Measurements from ENCODE around the gene CYBA. TPM values are rescaled to one million over a fixed set of nuclear protein-coding genes. Genes with fewer than 3 reads are reported as not detected.

Gene CYBA
- total and polyA plus RNA-seq, 7 experiments from 2014 or later, result 240 to 537 (median 454) TPM

DNA sequence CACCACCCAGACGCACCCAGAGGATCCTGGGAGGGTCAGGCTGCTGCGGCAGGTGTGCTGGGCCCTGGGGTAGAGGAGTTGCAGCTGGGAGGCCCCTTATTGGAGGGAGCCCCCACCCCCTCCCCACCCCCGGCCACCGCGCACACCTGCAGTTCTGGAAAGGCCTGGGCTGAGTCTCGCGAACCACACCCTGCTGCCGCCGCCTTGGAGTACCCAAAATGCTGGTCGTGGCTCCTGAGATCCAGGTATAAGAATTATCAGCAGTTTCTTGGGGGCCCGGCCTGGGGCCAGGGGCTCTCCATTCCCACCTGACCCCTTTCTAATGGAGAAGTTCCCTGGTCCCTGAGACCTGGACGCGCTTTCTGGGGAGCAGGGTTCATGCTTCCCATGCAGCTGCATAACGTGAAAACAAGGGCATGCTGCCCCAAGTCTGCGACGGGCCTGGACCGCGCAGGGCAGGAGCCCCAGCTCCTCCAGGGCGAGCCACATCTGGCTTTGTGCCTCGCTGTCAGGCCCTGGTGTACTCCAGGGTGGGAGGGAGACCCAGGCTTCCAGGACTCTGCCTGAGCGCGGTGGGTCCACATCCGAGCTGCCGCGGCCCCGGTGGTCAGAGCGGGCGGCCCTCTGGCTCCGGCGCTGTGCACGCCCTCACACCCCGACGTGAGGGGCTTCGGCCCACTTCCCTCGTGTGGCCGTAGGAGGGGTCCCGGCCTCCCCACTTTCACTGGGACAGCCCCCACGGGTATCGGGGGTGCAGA is 42.7 kb upstream of the CYBA start:
- intact Hi-C loops (cut with micrococcal nuclease), result no loop called here

DNA sequence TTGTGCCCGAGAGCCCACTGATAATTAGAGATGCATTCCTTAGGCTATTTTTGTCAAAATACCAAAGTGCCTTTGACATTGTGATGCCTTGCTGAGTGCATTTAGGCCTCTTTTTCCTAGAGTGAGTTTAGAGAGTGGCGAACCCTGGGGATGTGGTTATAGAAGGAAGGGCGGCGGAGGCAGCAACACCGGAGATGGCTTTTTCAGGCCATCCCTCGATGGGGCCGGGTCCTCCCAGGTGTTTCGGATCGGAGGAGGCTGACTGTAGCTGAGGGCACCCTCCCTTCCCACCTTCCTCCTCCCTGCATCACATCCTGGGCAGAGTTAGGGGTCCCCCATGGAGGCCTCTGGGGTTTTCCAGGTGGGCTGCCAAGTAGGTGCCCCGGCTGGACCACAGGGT is 42.0 kb upstream of the CYBA start:
- H3K27me3 Mint-ChIP-seq, result no peaks in the 10 kb centered on the region
- Histone ChIP-seq H3K9me3 (ENCODE audit: control insufficient read depth in 2 of 3, low read length in 3 of 3) (no peaks in the 10 kb centered on the region), H3K4me1 (ENCODE audit: control insufficient read depth in 2 of 2, insufficient read depth in 2 of 2, low read length in 2 of 2) (peaks cover 23 to 44% of the 10 kb centered on the region in 2 donors), H3K4me3 (ENCODE audit: low read length) (peak overlapping the region; percentile 43), H3K36me3 (ENCODE audit: control insufficient read depth in 2 of 3, insufficient read depth in 3 of 3, low read length in 3 of 3) (peaks cover 0 to 29% (median 4%) of the 10 kb centered on the region in 3 experiments), H3K27ac (ENCODE audit: low read depth, low read length) (peak overlapping the region; percentile 58), H3K27me3 (ENCODE audit: control insufficient read depth in 2 of 2, insufficient read depth in 2 of 2, low read length in 2 of 2) (no peaks in the 10 kb centered on the region)
- intact Hi-C loops (cut with micrococcal nuclease), result loop anchor here in 1 of 2 donors (1.0 kb wide), 1 partner anchor 8 kb away; no protein-coding TSS in a partner anchor
- peaks cover 17 to 72% (median 57%) of the 10 kb centered on the region in 7 donors for H3K4me1 Mint-ChIP-seq
- H3K9me3 Mint-ChIP-seq, result peaks cover 0 to 6% (median 0%) of the 10 kb centered on the region in 11 donors
- H3K4me3 Mint-ChIP-seq, result peak overlapping the region; percentile 25 to 83 (median 76)
- DNase-seq (peak in 1 of 9 donors; percentile 28), ATAC-seq (no peak)
- ChIA-PET POLR2A (interaction anchor here (0.6 to 10.2 kb wide), 6 partner anchors 8 to 164 kb away, joined by 3 to 134 read pairs (median 4); partner anchors contain the start of genes GALNS and TRAPPC2L), CTCF (interaction anchor here (0.6 to 1.5 kb wide), 2 partner anchors 9 to 23 kb away, joined by 3 to 4 read pairs; no protein-coding TSS in a partner anchor)
- H3K36me3 Mint-ChIP-seq, result peaks cover 0 to 7% (median 0%) of the 10 kb centered on the region in 5 donors
- peak overlapping the region; percentile 85 to 94 (median 90) for H3K27ac Mint-ChIP-seq

More for the DNA sequence above, 42.7 kb upstream of the CYBA start:
- Mint-ChIP-seq H3K4me1 (peaks cover 17 to 79% (median 54%) of the 10 kb centered on the region in 7 donors), H3K4me3 (peak overlapping the region in 5 of 10 donors; percentile 12 to 81 (median 76)), H3K27ac (peak overlapping the region in 7 of 9 donors; percentile 8 to 94 (median 89)), H3K36me3 (peaks cover 0 to 12% (median 3%) of the 10 kb centered on the region in 5 donors), H3K27me3 (no peaks in the 10 kb centered on the region), H3K9me3 (peaks cover 0 to 6% (median 0%) of the 10 kb centered on the region in 11 donors)
- Histone ChIP-seq H3K27ac (ENCODE audit: low read depth, low read length) (peak overlapping the region; percentile 58), H3K36me3 (ENCODE audit: control insufficient read depth in 2 of 3, insufficient read depth in 3 of 3, low read length in 3 of 3) (peaks cover 0 to 36% (median 9%) of the 10 kb centered on the region in 3 experiments), H3K4me1 (ENCODE audit: control insufficient read depth in 2 of 2, insufficient read depth in 2 of 2, low read length in 2 of 2) (peaks cover 23 to 51% of the 10 kb centered on the region in 2 donors), H3K4me3 (ENCODE audit: low read length) (no peak overlapping the region), H3K27me3 (ENCODE audit: control insufficient read depth in 2 of 2, insufficient read depth in 2 of 2, low read length in 2 of 2) (no peaks in the 10 kb centered on the region), H3K9me3 (ENCODE audit: control insufficient read depth in 2 of 3, low read length in 3 of 3) (no peaks in the 10 kb centered on the region)
- DNase-seq (no peak), ATAC-seq (no peak)
- CTCF ChIA-PET, result no interaction called here
- POLR2A ChIA-PET, result interaction anchor here (0.6 to 10.2 kb wide), 4 partner anchors 7 to 44 kb away, joined by 3 to 134 read pairs (median 6); no protein-coding TSS in a partner anchor

DNA sequence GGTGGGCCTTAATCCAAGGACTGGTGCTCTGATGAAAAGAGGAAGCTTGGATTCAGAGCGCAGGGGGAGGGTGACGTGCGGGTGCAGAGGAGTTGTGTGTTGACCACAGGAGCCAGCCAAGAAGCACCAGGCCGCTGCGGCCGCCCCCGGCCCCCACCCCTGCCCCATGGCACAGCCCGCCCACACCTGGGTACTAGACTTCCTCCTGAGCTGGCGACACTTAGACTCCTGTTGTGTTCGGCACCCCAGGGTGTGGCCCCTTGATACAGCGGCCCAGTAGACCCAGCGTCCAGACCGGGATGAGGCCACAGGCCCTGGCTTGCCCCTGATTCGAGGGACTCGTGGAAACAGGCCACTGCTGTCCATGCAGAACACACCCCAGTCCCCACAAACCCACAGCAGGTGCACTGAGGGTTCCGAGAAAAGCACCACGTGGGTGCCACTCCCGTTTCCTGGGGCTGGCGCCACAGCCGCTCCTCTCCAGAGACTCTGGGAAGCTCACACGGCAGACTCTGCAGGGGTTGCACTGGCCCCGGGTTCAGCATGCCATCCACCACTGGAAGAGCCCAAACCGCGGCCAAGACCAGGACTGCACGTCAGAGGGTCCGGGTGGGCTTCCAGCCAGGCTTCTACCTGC is 41.2 kb upstream of the CYBA start:
- Histone ChIP-seq H3K9me3 (ENCODE audit: control insufficient read depth in 2 of 3, low read length in 3 of 3) (no peaks in the 10 kb centered on the region), H3K4me1 (ENCODE audit: control insufficient read depth in 2 of 2, insufficient read depth in 2 of 2, low read length in 2 of 2) (peaks cover 23 to 41% of the 10 kb centered on the region in 2 donors), H3K27me3 (ENCODE audit: control insufficient read depth in 2 of 2, insufficient read depth in 2 of 2, low read length in 2 of 2) (no peaks in the 10 kb centered on the region), H3K4me3 (ENCODE audit: low read length) (peak overlapping the region; percentile 43), H3K27ac (ENCODE audit: low read depth, low read length) (peak overlapping the region; percentile 58), H3K36me3 (ENCODE audit: control insufficient read depth in 2 of 3, insufficient read depth in 3 of 3, low read length in 3 of 3) (peaks cover 0 to 20% (median 0%) of the 10 kb centered on the region in 3 experiments)
- Mint-ChIP-seq H3K36me3 (peaks cover 0 to 2% (median 0%) of the 10 kb centered on the region in 5 donors), H3K27me3 (no peaks in the 10 kb centered on the region), H3K9me3 (peaks cover 0 to 6% (median 0%) of the 10 kb centered on the region in 11 donors), H3K27ac (peak overlapping the region; percentile 83 to 96 (median 90)), H3K4me3 (peak overlapping the region in 9 of 10 donors; percentile 70 to 83 (median 77)), H3K4me1 (peaks cover 17 to 67% (median 55%) of the 10 kb centered on the region in 7 donors)
- peak; percentile 64 for ATAC-seq
- DNase-seq, result peak in 1 of 9 donors; percentile 49
- ChIA-PET POLR2A (interaction anchor here (0.8 to 10.2 kb wide), 6 partner anchors 9 to 29 kb away, joined by 3 to 134 read pairs (median 4); partner anchors contain the start of gene MVD), CTCF (interaction anchor here (0.6 to 1.5 kb wide), 4 partner anchors 8 to 22 kb away, joined by 3 to 4 read pairs (median 3); no protein-coding TSS in a partner anchor)
- intact Hi-C loops (cut with micrococcal nuclease), result loop anchor here in 1 of 2 donors (1.0 kb wide), 1 partner anchor 9 kb away; no protein-coding TSS in a partner anchor

DNA sequence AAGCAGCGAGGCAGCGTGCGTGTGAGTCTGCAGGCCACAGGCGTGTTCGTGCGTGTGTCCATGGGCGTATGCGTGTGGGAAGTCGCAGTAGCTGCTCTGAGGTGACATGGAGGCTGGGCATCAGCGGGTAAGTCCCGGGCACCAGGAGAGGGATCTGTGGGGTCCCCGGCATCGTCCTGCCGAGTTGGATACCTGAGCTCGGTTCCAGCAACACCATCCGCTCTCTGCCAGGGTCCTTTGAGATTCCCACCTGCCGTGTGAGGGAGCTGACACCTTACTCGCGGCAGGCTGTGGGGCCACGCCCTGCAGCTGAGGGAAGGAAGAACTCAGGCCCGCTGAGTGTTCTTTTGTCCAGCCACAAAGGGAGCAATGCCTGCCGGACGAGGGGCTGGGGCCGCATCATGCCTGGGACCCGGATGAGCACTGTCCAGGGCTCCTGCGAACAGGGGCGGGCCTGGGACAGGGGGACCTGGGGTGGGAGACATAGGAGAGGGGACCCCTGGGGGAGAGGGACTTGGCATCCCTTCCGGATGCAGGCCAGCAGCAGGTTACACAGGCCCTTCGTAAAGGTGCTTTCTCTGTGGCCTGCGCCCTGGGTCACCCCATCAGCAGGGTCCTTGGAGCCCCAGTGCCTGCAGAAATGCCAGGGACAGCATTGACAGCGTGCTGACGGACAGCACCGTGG is 40.4 kb upstream of the CYBA start:
- Histone ChIP-seq H3K4me1 (ENCODE audit: control insufficient read depth in 2 of 2, insufficient read depth in 2 of 2, low read length in 2 of 2) (peaks cover 23 to 46% of the 10 kb centered on the region in 2 donors), H3K36me3 (ENCODE audit: control insufficient read depth in 2 of 3, insufficient read depth in 3 of 3, low read length in 3 of 3) (peaks cover 0 to 13% (median 0%) of the 10 kb centered on the region in 3 experiments), H3K9me3 (ENCODE audit: control insufficient read depth in 2 of 3, low read length in 3 of 3) (no peaks in the 10 kb centered on the region), H3K4me3 (ENCODE audit: low read length) (peak overlapping the region; percentile 43), H3K27ac (ENCODE audit: low read depth, low read length) (peak overlapping the region; percentile 58), H3K27me3 (ENCODE audit: control insufficient read depth in 2 of 2, insufficient read depth in 2 of 2, low read length in 2 of 2) (no peaks in the 10 kb centered on the region)
- ChIA-PET CTCF (interaction anchor here (1.1 to 1.2 kb wide), 2 partner anchors 9 to 11 kb away, joined by 3 read pairs; no protein-coding TSS in a partner anchor), POLR2A (interaction anchor here (1.5 to 10.2 kb wide), 3 partner anchors 10 to 13 kb away, joined by 3 to 134 read pairs (median 4); no protein-coding TSS in a partner anchor)
- ATAC-seq (no peak), DNase-seq (no peak)
- no peaks in the 10 kb centered on the region for H3K27me3 Mint-ChIP-seq
- peak overlapping the region; percentile 77 to 96 (median 90) for H3K27ac Mint-ChIP-seq
- H3K9me3 Mint-ChIP-seq, result peaks cover 0 to 6% (median 0%) of the 10 kb centered on the region in 11 donors
- peak overlapping the region in 9 of 10 donors; percentile 70 to 83 (median 77) for H3K4me3 Mint-ChIP-seq
- intact Hi-C loops (cut with micrococcal nuclease), result no loop called here
- H3K36me3 Mint-ChIP-seq, result peaks cover 0 to 2% (median 0%) of the 10 kb centered on the region in 5 donors
- peaks cover 17 to 62% (median 53%) of the 10 kb centered on the region in 7 donors for H3K4me1 Mint-ChIP-seq

DNA sequence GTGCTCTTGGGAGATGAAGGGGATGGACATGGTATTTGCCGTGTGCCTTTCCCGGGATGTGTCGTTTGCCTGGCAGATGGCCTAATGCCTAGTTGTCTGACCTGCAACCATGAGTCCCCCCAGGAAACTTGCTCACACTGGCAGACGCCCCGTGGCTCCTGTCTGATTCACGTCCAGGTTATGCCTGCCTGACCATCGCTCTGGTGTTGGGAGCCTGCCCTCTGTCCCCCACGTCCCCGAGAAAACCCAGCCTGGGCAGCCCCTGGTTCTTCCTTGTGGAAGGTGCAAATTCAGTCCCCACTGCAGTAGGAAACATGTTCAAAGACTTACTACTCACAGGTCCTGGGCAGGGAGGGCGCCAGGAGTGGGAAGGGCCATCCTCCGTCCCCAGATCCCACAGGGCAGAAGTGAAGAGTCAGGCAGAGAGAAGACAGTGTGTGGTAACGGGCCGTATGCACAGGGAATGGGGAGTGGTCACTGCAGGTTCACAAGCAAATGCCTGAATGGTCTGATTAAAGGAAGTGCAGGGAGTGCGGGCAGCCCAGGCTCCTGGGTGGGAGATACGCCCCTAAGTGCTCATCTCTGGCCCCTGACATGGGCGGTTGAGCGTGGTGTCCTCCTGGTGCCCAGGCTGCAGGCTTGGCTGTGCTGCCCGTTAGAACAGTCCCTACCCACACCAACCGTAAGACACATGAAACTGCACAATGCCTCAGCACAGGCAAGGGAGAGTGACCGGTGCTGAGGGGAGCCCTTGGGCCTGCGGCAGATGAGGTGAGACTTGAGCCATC is 39.7 kb upstream of the CYBA start:
- peaks cover 0 to 6% (median 0%) of the 10 kb centered on the region in 11 donors for H3K9me3 Mint-ChIP-seq
- POLR2A ChIA-PET, result interaction anchor here (10.2 kb wide), 1 partner anchor 10 kb away, joined by 134 read pairs; no protein-coding TSS in a partner anchor
- peaks cover 23 to 46% of the 10 kb centered on the region in 2 donors for H3K4me1 ChIP-seq (ENCODE audit: control insufficient read depth in 2 of 2, insufficient read depth in 2 of 2, low read length in 2 of 2)

More for the DNA sequence above, 39.7 kb upstream of the CYBA start:
- Histone ChIP-seq H3K9me3 (ENCODE audit: control insufficient read depth in 2 of 3, low read length in 3 of 3) (no peaks in the 10 kb centered on the region), H3K27me3 (ENCODE audit: control insufficient read depth in 2 of 2, insufficient read depth in 2 of 2, low read length in 2 of 2) (no peaks in the 10 kb centered on the region), H3K4me3 (ENCODE audit: low read length) (no peak overlapping the region), H3K27ac (ENCODE audit: low read depth, low read length) (peak overlapping the region; percentile 58), H3K36me3 (ENCODE audit: control insufficient read depth in 2 of 3, insufficient read depth in 3 of 3, low read length in 3 of 3) (peaks cover 0 to 5% (median 0%) of the 10 kb centered on the region in 3 experiments)
- intact Hi-C loops (cut with micrococcal nuclease), result no loop called here
- DNase-seq (no peak), ATAC-seq (no peak)
- Mint-ChIP-seq H3K27me3 (no peaks in the 10 kb centered on the region), H3K4me1 (peaks cover 17 to 59% (median 53%) of the 10 kb centered on the region in 7 donors), H3K4me3 (peak overlapping the region; percentile 42 to 80 (median 60)), H3K36me3 (peaks cover 0 to 2% (median 0%) of the 10 kb centered on the region in 5 donors), H3K27ac (peak overlapping the region; percentile 72 to 94 (median 85))
- CTCF ChIA-PET, result interaction anchor here (1.1 to 1.2 kb wide), 2 partner anchors 10 kb away, joined by 3 read pairs; no protein-coding TSS in a partner anchor

Measured in naive thymus-derived CD4-positive, alpha-beta T cell (primary cell).